ENCODE results near the gene ZNF346.

The ZNF346 gene

GRCh38 chr5:177049285-177049684, 26.8 kb downstream of the ZNF346 start:
- H3K79me2 ChIP-seq (ENCODE audit: insufficient read depth, low read length): no peaks in the 10 kb centered on the region
- H3K9ac ChIP-seq (ENCODE audit: low read depth, low read length): no peak overlapping the region
- H2AFZ ChIP-seq (ENCODE audit: low read depth, low read length): no peak overlapping the region
- no peaks in the 10 kb centered on the region for H3K9me3 ChIP-seq (ENCODE audit: insufficient read depth, low read length, severe bottlenecking)
- ATAC-seq (ENCODE audit: insufficient read depth, low read depth) (no peak), DNase-seq (no peak)
- H3K27me3 ChIP-seq (ENCODE audit: insufficient read depth, low read length, poor library complexity): no peaks in the 10 kb centered on the region
- peaks cover 81% of the 10 kb centered on the region for H3K36me3 ChIP-seq (ENCODE audit: insufficient read depth, low read length)
- TF ChIP-seq EZH2 (IDR thresholded peaks at IDR 0.05; ENCODE audit: borderline replicate concordance, low read depth, low read length, severe bottlenecking): no peak
- no peaks in the 10 kb centered on the region for H3K4me1 ChIP-seq (ENCODE audit: insufficient read depth, low read length)
- H3K4me3 ChIP-seq (ENCODE audit: low read depth in 1 of 2, low read length in 2 of 2): no peak overlapping the region
- no peaks in the 10 kb centered on the region; the same call in 1 of the 2 replicates for H4K20me1 ChIP-seq (ENCODE audit: insufficient read depth, low read length)
- H3K4me2 ChIP-seq (ENCODE audit: insufficient read depth, low read length): no peak overlapping the region
- no peak overlapping the region for H3K27ac ChIP-seq (ENCODE audit: low read length)

GRCh38 chr5:177064500-177065277, 42.2 kb downstream of the ZNF346 start:
- no peak overlapping the region for H2AFZ ChIP-seq (ENCODE audit: low read depth, low read length)
- H3K4me3 ChIP-seq (ENCODE audit: low read depth in 1 of 2, low read length in 2 of 2): no peak overlapping the region
- no peak for TF ChIP-seq CTCF (IDR thresholded peaks at IDR 0.05; ENCODE audit: borderline replicate concordance, extremely low read depth, low read length, poor library complexity, severe bottlenecking)
- TF ChIP-seq EZH2 (IDR thresholded peaks at IDR 0.05; ENCODE audit: borderline replicate concordance, low read depth, low read length, severe bottlenecking): no peak
- H3K4me2 ChIP-seq (ENCODE audit: insufficient read depth, low read length): no peak overlapping the region
- no peak overlapping the region for H3K27ac ChIP-seq (ENCODE audit: low read length)
- no peaks in the 10 kb centered on the region for H3K9me3 ChIP-seq (ENCODE audit: insufficient read depth, low read length, severe bottlenecking)
- H3K27me3 ChIP-seq (ENCODE audit: insufficient read depth, low read length, poor library complexity): no peaks in the 10 kb centered on the region
- H3K9ac ChIP-seq (ENCODE audit: low read depth, low read length): no peak overlapping the region
- peaks cover 2% of the 10 kb centered on the region; the same call in 1 of the 2 replicates for H4K20me1 ChIP-seq (ENCODE audit: insufficient read depth, low read length)
- no peaks in the 10 kb centered on the region for H3K4me1 ChIP-seq (ENCODE audit: insufficient read depth, low read length)
- no peaks in the 10 kb centered on the region for H3K79me2 ChIP-seq (ENCODE audit: insufficient read depth, low read length)
- H3K36me3 ChIP-seq (ENCODE audit: insufficient read depth, low read length): peaks cover 54% of the 10 kb centered on the region
- ATAC-seq (ENCODE audit: insufficient read depth, low read depth) (no peak), DNase-seq (no peak)

- Histone ChIP-seq H3K36me3 (ENCODE audit: insufficient read depth, low read length) (peaks cover 53% of the 10 kb centered on the region), H3K4me3 (ENCODE audit: low read depth in 1 of 2, low read length in 2 of 2) (no peak overlapping the region), H2AFZ (ENCODE audit: low read depth, low read length) (no peak overlapping the region), H3K4me2 (ENCODE audit: insufficient read depth, low read length) (no peak overlapping the region), H3K27ac (ENCODE audit: low read length) (no peak overlapping the region), H3K27me3 (ENCODE audit: insufficient read depth, low read length, poor library complexity) (no peaks in the 10 kb centered on the region), H3K4me1 (ENCODE audit: insufficient read depth, low read length) (no peaks in the 10 kb centered on the region), H3K9ac (ENCODE audit: low read depth, low read length) (no peak overlapping the region), H4K20me1 (ENCODE audit: insufficient read depth, low read length) (peaks cover 2% of the 10 kb centered on the region; the same call in 1 of the 2 replicates), H3K9me3 (ENCODE audit: insufficient read depth, low read length, severe bottlenecking) (no peaks in the 10 kb centered on the region), H3K79me2 (ENCODE audit: insufficient read depth, low read length) (no peaks in the 10 kb centered on the region)
- TF ChIP-seq EZH2 (IDR thresholded peaks at IDR 0.05; ENCODE audit: borderline replicate concordance, low read depth, low read length, severe bottlenecking) (no peak), CTCF (IDR thresholded peaks at IDR 0.05; ENCODE audit: borderline replicate concordance, extremely low read depth, low read length, poor library complexity, severe bottlenecking) (no peak)
- no peak for ATAC-seq (ENCODE audit: insufficient read depth, low read depth)
- no peak for DNase-seq
Measured at GRCh38 chr5:177065491-177065890, 43.0 kb downstream of the ZNF346 start.

- Histone ChIP-seq H3K4me3 (ENCODE audit: low read depth in 1 of 2, low read length in 2 of 2) (no peak overlapping the region), H3K4me2 (ENCODE audit: insufficient read depth, low read length) (no peak overlapping the region), H3K9ac (ENCODE audit: low read depth, low read length) (no peak overlapping the region), H4K20me1 (ENCODE audit: insufficient read depth, low read length) (peaks cover 2% of the 10 kb centered on the region; the same call in 1 of the 2 replicates), H3K27ac (ENCODE audit: low read length) (no peak overlapping the region), H3K36me3 (ENCODE audit: insufficient read depth, low read length) (peaks cover 53% of the 10 kb centered on the region), H3K27me3 (ENCODE audit: insufficient read depth, low read length, poor library complexity) (no peaks in the 10 kb centered on the region), H2AFZ (ENCODE audit: low read depth, low read length) (no peak overlapping the region), H3K4me1 (ENCODE audit: insufficient read depth, low read length) (no peaks in the 10 kb centered on the region), H3K9me3 (ENCODE audit: insufficient read depth, low read length, severe bottlenecking) (no peaks in the 10 kb centered on the region), H3K79me2 (ENCODE audit: insufficient read depth, low read length) (no peaks in the 10 kb centered on the region)
- TF ChIP-seq EZH2 (IDR thresholded peaks at IDR 0.05; ENCODE audit: borderline replicate concordance, low read depth, low read length, severe bottlenecking) (no peak), CTCF (IDR thresholded peaks at IDR 0.05; ENCODE audit: borderline replicate concordance, extremely low read depth, low read length, poor library complexity, severe bottlenecking) (no peak)
- DNase-seq (no peak), ATAC-seq (ENCODE audit: insufficient read depth, low read depth) (no peak)
Measured at GRCh38 chr5:177066224-177066623, 43.7 kb downstream of the ZNF346 start.
